22Rv1 (cell line): Measurements from ENCODE around the gene CD7.

ENCODE experiments used
- CTCF ChIP-seq: fragments of 450-650 bp; IDR thresholded peaks from 2 replicates; pipeline ENCODE4 v1.5.1; 2017; ENCODE audit warnings: mild to moderate bottlenecking
- ZFX ChIP-seq: fragments of 450-650 bp; IDR thresholded peaks from 2 replicates; pipeline ENCODE4 v1.6.1; 2017; ENCODE audit warnings: antibody characterized with exemption, borderline replicate concordance

DNA sequence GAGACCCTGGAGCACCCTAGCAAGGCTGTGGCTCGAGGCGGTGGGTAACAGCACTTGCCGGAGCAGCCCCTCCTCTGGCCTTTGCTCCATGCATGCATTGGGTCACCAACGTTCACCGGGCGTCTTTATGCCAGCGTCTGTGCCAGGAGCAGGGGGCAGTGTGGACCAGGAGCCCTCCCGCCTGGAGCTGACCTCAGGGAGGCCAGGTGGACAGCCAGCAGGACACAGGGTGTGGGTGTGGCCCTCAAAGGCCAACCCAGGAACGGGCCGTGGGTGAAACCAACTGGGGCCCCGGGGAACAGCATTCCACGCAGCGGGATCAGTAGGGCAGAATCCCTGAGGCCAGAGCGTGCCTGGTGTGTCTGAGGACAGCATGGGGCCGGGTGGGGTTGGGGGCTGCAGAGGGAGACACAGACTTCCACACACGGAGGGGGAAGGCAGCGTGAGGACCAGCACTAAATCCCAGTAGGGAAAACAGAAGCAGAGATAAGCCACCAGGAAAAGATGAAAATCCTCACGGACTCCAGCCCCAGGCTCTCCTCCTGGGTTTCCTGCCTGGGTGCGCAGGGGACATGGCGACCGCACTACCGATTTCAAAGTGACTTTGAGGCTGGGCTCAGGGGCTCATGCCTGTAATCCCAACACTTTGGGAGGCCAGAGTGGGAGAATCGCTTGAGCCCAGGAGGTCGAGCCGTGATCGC lies 2.9 kb upstream of the CD7 start:
- TF ChIP-seq CTCF (no peak), ZFX (no peak)
